CD4-positive, alpha-beta T cell treated with Interleukin-2 at 100 ng/mL for 4 hours (primary cell): ENCODE measurements around the gene EDN3.

Experiments used
- DNase-seq: peaks from one replicate; pipeline ENCODE4 v3.0.0-alpha.2; 2020; ENCODE audit warnings: low spot score

EDN3 gene

GRCh38 chr20:59308493-59309201 lies 8.2 kb downstream of the EDN3 start:
- no peak for DNase-seq

GRCh38 chr20:59309218-59309617 lies 8.8 kb downstream of the EDN3 start:
- DNase-seq, result no peak

- DNase-seq, result no peak
Measured at GRCh38 chr20:59314997-59315396, 14.6 kb downstream of the EDN3 start.

GRCh38 chr20:59316911-59317731 lies 16.7 kb downstream of the EDN3 start:
- DNase-seq, result no peak

GRCh38 chr20:59318201-59318790 lies 17.9 kb downstream of the EDN3 start:
- no peak for DNase-seq

GRCh38 chr20:59318803-59319202 lies 18.4 kb downstream of the EDN3 start:
- DNase-seq, result no peak

GRCh38 chr20:59320426-59320825 lies 20.0 kb downstream of the EDN3 start:
- no peak for DNase-seq

- DNase-seq, result no peak
Measured at GRCh38 chr20:59320854-59321647, 20.6 kb downstream of the EDN3 start.

GRCh38 chr20:59322081-59322480 lies 21.7 kb downstream of the EDN3 start:
- DNase-seq, result no peak

- DNase-seq, result no peak
Measured at GRCh38 chr20:59322585-59323454, 22.4 kb downstream of the EDN3 start.

- no peak for DNase-seq
Measured at GRCh38 chr20:59323731-59324130, 23.3 kb downstream of the EDN3 start.

GRCh38 chr20:59324521-59325141 lies 24.2 kb downstream of the EDN3 start:
- DNase-seq, result no peak

- no peak for DNase-seq
Measured at GRCh38 chr20:59325142-59325523, 24.7 kb downstream of the EDN3 start.

- DNase-seq, result no peak
Measured at GRCh38 chr20:59326188-59326587, 25.8 kb downstream of the EDN3 start.

- no peak for DNase-seq
Measured at GRCh38 chr20:59328071-59328470, 27.7 kb downstream of the EDN3 start.

- DNase-seq, result no peak
Measured at GRCh38 chr20:59331721-59332329, 31.4 kb downstream of the EDN3 start.

GRCh38 chr20:59333260-59333845 lies 32.9 kb downstream of the EDN3 start:
- DNase-seq, result no peak

GRCh38 chr20:59333951-59334350 lies 33.5 kb downstream of the EDN3 start:
- DNase-seq, result no peak

- DNase-seq, result no peak
Measured at GRCh38 chr20:59334651-59335300, 34.4 kb downstream of the EDN3 start.

GRCh38 chr20:59335377-59335776 lies 35.0 kb downstream of the EDN3 start:
- no peak for DNase-seq
